C4-2B (cell line): ENCODE results near the gene REEP3.

Experiments used
- CTCF ChIP-seq: fragments of 450-650 bp; conservative IDR thresholded peaks from 2 replicates; pipeline ENCODE4 v1.5.1; 2017; ENCODE audit warnings: mild to moderate bottlenecking
- ZFX ChIP-seq: fragments of 450-650 bp; IDR thresholded peaks from 2 replicates; pipeline ENCODE4 v1.6.1; 2017

- no peak for TF ChIP-seq CTCF
- no peak for TF ChIP-seq ZFX
These were observed 120.2 kb downstream of the REEP3 start for GRCh38 chr10:63641366-63641765.
